GM19328 (cell line): ENCODE results near the gene ADGRV1.

ENCODE experiments used
- ATAC-seq: cut with Tn5 transposase; IDR thresholded peaks from one replicate; pipeline ENCODE4 v1.9.1; 2021; ENCODE audit warnings: mild to moderate bottlenecking, moderate library complexity; ENCODE audit not compliant: unreplicated experiment

The ADGRV1 gene

DNA sequence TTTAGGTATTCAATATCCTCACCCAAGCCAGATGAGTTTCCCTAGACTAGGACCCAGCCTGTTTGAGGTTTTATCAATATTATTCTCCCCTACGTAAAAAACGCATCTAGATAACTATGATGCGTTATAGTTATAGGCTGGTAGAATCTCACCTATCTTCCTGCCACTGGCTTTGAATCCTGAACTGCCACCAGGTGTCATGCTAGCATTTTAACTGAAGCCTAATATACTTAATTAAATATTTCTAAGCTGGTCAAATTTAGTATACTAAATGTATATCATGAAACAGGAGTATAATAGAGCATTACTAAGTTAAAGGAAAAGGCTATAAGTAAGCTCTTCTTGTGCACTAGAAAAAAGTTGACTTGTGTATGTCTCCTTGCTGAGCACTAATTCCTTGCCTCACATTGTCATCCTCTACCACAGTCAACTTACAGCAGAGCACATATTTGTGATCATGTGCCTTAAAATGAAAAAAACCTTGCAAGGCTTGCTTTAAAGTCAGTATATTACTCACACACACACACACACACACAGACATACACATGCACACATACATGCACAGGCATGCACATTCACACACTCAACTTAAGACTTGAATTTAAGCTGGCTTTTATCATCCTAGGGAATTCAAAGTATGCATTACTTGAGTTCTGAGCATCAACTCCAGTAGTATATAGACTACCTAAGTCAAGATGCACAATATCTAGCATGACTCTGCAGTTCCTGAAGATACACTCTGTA, 303.4 kb downstream of the ADGRV1 start:
- ATAC-seq, result no peak

DNA sequence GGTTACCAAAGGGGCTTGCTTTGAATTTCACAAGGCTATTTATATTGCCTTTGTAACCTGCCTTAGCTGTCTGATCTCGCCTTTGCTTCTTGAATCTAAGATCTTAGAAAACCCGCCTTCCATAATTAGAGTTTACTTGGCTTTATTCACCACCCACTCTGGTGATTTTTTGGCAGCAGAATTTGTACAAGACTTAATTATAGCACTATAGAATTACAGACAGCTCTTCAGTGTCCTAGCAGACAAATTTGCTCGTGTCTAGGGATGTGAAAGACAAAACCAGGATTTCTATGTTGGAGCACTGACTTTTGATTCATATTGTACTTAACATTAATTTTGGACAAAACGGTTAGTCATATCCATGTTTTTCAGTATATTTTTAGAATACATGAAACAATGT, 306.6 kb downstream of the ADGRV1 start:
- no peak for ATAC-seq

DNA sequence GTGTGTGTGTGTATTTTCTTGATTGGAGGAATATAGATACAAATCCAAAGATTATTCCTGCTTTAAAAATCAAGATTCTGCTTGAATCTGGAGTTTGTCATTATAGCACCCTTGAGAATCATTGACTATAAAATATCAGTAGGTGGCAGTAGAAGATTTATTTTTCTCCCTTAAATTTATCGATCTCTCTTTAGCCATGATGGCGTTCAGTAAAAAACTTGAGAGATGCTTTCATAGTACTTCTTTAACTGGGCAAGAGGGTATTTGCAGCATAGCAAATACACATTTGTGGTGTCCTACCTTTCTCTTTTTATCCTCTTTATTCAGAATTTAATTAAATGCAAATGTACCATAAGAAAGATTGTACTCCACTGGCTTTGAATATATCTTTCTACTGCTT, 307.7 kb downstream of the ADGRV1 start:
- ATAC-seq, result no peak

DNA sequence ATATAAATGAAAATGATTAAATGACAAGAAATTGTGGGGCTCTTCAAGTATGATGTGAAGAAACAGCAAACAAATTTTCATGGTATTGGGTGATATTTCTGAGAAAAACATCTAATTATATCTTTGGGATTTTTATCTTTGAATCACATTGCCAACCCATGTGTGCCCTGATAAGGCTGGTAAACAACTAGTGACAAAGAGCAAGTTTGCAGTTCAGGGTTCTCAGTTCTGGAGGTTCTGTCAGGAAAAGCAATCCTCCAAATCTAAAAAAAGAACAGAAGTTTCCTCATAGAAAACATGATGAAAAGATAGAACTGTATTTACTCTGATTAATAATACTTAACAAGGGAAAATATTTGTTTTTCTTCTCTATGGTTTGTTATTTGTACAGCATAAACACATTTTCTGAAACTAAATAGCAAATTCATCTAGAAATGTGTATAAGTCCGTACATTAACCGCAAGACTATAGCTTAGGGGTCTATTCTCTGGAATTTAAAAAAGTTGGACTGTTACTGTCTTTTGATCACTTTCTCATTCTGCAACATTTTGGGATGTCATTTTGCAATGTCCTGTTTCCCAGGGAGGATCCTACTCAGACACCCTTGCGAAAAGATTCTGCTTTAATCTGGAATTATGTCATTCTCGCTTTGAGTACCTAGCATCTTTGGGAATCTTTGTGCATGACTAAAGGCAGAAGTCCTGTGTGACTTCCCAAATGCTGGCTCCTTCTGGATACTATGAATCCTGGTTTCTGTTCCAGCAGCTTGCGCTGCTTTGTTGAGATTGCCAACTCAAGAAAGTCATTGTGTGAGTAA, 308.5 kb downstream of the ADGRV1 start:
- ATAC-seq, result no peak

DNA sequence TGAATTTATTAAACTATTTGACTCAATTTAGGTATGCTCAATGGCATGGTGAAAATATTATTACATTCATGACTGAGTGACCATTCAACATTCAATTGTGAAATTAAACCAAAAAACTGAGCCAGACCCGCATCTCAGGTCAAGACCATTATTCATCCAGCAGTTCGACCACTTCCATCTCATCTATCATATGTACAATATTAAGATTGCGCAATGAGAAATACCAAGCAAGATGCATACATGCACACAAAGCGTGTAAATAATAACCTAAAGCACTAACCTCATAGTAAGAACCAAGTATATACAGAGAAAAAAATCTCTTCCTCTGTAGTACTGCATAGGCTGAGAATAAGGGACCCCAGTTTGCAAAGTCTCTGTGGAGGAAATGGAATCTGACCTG, 310.2 kb downstream of the ADGRV1 start:
- no peak for ATAC-seq

DNA sequence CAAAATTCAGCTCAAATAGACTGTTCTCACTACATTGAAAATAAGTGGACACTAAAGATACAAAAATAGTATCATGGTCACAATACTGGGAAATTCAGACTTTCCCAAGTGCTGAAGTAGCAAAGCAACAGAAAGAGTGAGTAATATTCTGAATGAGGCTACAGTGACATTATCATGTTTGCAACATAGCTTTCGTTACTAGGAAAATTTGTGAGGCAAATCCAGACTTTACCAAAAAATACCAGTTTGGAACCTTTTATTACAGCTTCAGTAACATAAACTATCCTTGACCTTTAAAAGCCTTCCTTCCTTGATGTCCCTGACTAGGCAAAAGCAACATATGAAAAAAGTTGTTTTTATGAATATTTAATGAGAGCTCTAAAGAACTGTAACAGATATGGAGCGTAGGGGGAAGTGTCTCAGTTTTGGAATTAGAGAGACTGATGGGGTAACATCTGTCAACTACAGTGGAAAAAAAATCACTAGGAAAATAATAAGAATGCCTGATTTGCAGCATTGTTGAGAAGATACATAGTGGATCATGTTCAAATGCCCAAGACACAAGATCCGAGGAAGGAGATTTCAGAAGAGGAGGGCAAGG, 312.9 kb downstream of the ADGRV1 start:
- no peak for ATAC-seq

DNA sequence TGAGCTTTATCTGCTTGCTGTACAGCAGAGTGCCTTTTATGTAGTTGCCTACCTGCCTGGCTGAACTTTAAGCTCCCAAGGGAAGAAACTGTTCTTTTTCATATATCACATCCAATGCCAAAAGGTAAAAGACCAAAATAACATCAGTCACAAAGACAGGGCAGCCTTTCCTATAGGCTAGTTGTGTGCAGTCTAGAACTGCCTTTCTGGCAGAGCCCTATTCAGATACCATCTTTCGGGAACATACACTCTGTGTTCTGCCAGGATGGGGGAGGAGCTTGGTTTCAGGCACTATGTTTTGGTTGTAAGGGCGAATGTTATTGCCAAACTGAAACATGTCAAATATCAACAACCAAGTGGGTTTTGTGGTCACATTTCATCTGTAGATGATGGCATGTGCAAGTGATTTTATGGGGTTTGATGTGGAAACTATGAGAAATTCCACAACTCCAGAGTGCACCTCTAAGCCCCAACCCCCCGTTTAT, 314.5 kb downstream of the ADGRV1 start:
- ATAC-seq, result no peak

DNA sequence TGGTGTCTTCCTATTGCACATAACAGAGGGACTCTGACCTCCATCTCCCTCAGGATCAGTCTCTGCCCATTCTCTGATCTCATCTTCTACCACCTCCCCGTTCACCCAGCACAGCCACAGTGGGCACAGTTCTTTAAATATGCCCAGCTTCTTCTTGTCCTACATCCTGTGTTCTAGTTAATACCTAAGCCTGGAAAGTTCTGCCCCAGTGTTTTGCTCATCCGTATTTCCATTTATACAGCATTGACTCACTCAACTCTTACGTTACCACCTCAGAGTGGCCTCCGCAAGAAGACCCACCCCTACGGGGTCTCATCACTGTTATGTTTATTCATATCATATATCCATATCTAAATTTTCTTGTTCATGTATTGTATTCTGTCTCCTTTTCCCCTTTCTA, 315.5 kb downstream of the ADGRV1 start:
- no peak for ATAC-seq

DNA sequence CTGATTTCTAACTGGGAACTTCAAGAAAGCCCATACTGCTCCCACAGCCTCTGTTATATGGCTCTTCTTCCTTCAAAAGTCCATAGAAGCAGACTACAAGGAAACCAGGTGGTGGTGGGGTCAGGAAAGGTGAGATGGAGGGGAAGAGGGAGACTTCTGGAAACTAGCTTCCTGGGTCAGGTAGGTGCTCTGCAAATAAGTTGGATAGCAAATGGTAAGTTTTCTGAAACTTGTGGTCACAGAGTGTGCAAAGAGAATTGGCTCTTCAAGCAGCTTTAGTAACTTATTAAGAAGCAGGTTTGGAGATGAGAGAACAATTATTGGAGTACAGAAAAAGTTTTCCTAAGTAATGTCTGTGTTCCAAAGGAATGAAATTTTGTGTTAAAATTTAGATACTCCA, 316.9 kb downstream of the ADGRV1 start:
- ATAC-seq, result no peak

DNA sequence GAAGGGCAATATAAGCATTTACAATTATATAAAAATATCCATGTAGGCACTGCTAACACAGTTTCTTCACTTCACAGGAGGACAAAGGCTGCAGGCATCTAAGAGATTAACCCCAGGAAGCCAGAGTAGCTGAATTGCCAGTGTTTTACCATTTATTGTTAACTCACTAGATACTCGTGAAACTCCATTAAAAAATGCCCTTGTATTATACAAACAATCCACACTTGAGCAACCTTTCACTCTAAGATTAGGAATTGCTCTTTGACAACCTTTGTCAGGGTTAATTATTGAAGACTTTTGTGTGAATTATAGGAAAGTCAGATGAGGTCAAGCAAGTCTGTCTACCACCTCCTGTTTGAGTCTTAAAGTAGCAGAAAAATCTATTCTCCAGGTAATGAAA, 317.8 kb downstream of the ADGRV1 start:
- no peak for ATAC-seq

DNA sequence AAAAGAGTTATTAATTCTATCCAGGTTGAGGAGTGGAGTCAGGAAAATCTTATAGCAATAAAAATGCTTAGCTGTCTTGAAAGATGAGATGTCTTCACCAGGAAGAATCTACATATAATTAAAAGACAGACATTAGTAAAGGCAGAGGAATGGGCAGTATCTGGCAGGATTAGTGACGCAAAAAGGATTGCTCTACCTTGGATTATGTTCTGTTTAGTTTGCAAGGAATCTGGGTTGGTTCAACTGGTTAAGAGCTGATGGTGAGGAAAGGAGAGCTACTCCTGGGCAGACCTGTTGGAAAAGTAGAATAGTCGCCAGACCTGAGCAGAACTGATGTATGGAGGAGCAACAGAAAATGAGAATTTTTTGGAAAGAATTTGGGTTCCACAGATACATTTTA, 318.5 kb downstream of the ADGRV1 start:
- no peak for ATAC-seq

DNA sequence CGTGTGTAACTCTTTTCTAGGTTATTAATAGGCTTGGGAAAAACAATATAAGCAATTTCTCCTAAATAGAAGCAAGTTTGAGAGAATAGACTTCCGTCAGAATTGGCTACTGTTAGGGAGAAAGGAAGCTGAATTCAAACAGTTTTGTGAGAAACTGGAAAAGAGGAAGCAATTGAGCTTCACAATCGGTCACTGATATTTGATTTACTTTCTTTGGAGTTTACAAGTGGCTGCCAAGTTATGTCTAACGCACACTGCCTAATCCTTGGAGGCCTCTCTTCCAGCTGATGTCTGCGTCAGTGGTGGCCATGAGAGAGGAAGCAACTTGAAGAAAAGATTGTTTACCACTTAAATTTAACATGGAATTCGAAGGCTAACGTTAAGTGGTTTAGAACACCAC, 319.5 kb downstream of the ADGRV1 start:
- no peak for ATAC-seq

DNA sequence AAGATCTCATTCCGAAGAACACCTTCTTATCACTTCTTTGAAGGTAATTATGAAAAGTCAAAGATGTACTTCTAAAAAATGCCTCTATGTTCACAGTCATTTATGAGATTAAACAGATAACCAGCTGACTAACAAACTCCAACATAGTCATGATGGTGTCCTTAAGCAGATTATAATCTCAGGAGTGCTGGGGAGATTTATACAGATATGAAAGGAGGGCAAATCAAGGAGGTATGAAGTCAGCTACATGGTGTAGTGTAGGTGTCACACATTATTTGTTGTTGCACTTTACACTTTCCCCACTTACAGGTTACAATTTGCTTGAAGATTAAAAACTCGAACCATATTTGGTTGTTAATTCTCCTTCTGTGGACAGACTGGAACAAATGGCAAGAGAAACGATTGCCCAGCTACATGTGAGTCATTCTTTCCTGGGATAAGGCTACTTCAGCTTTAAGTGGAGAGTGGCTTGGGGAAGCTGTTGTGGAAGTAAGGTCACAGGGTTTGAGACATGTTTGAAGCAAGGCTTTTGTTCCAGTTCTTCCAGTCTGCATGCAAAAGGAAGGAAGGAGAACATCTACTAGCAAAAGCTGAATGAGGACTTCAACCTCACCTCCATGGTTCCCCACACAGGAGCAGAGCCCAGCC, 320.1 kb downstream of the ADGRV1 start:
- no peak for ATAC-seq

DNA sequence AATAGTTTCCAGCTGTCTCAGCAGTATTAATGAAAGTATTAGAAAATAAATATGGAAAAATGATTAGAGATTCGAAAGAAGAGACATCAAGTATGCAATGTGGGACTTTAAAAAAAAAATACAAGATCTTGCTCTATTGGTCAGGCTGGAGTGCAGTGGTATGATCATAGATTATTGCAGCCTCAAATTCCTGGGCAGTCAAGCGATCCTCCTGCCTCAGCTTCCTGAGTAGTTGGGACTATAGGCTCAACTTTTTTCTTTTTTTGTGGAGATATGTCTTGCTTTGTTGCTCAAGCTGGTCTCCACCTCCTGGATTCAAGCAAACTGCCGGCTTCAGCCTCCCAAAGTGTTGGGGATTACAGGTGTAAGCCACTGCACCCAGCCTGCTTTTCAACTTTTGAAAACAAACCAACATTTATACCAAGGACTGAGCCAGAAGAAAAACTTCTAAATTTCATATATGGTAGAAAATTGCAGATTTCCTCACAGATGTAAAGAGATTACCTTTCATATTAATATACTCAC, 323.1 kb downstream of the ADGRV1 start:
- no peak for ATAC-seq

DNA sequence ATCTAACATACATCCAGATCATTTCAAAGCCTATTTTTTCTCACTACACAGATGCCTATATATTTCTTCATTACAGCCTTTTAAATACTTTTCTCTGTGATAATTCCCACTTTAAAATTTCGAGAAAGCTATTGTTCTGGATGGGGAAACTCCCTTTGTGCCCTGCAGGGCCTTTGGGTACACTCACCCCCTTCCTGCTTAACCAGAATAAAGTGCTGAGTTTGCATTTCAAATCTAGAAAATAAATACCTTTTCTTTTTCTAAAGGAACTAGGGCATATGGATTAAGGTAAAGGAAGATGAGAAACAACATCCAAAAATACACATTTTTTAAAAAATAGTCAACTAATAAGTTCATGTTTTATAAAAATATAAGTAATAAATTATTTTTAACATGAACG, 323.9 kb downstream of the ADGRV1 start:
- no peak for ATAC-seq

DNA sequence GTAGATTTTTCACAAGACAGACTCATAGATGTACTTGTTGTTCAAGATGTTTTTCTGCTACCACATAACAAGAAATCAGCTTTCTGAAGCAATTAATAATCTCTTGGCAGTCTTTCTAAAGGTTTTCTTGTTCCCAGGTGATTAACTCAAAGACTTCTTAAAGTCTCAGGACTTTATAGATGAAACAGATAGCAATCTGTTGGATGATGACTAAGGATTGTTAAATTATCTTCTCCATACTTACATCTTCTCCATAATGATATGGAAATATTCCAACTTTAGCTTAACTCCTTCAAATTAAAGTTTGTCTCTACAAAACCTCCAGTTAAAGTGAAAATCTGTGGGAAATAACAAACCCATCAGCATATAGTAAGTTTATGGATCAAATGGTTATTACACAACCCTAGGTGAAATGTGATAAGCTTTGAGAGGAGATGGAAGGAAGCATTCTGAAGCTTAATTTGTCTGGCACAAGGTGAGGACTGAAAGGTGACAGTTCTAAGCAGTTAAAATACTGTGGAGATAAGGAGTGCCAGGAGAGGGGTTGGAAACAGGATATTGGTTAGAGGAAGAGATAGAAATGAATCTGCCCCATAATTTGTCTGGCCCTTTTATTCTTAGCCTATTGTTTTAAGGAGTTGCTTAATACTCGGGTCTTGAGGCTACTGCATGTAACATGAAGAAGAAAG, 326.7 kb downstream of the ADGRV1 start:
- no peak for ATAC-seq

DNA sequence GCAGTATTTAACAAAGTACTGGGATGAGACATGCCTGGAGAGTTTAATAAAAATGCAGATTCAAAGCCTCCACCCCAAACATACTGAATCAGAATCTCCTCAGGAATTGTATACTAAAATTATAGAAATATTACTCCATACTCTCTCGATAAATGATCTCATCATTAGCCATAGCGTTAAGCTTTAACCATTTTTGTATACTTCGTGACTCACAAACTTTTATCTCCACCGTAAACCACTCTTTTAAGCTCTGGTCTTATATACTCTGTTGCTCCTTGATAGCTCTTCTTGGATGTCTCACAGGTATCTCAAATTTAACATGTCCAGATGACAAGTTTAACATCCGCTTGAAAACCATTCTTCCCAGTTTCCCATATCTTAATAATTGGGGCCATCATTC, 327.8 kb downstream of the ADGRV1 start:
- ATAC-seq, result no peak

DNA sequence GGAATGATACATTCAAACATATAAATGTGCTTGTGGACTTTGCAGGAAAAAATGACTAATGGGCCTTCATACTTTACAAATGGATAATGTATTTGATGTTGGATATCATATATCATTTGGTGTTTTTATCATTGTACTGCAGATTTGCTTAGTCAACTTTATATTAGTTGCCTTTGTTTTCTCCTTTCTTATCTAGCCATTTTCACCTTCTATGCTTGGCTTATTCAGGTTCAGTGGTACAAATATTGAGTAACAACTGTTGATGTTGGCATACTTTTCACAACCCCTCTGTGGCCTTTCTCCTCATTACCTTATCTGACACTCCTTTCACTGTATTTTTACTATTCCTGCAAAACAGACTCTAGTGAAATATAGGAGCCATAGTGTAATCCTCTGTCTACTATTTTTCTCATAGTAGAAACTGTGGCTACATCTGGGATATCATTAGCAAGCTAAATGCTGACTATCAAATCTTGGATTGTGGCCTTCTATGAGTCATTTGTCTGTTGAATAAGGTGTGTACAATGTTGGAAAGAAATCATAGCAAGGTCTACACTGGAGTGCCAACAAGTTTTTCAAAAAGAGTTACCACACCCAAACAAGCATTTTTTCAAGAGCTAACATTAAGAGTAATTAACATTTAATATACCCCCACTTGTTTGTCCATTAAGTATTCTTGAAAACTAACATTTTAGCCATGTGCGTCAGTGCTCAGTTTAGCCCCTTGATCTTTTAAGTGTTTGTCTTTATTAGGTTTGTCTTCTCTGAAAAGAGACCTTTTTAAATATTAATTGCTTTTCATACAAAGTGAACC, 330.1 kb downstream of the ADGRV1 start:
- no peak for ATAC-seq

DNA sequence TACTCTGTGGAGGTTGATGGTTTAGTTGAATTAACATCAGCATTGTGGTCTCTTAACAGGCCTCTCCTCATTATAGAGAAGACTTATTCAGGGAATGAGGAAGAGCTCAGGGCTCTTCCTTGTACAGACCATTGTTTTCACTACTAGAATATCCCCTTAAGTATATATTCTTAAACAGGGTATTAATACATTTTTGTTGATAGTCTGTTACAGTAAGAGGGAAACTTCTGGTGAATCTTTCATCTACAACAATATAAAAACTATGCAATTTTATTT, 330.7 kb downstream of the ADGRV1 start:
- no peak for ATAC-seq

DNA sequence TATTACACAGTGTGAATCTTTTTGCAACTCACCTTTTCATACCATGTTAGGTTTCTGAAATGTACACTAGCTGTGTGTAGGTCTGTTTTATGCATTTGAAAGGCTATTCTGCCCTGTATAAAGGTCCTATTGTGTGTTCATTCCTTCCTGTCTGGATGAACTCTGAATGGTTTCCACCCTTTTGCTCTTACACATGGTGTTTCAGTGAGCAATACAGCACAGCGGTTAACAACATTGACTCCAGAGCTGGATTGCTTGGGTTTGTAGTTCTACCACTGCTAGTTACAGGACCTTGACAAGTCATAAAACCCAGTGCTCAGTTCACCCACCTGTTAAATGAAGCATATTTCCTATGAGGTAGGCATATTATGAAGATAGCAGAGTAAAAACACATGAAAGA, 331.6 kb downstream of the ADGRV1 start:
- no peak for ATAC-seq
